HepG2 (cell line): ENCODE measurements around the gene CCNQ. TPM values are rescaled to one million over a fixed set of nuclear protein-coding genes. Genes with fewer than 3 reads are reported as not detected.

ENCODE experiments used
- AFF4 ChIP-seq: sonication (generic); formaldehyde crosslinking; IDR thresholded peaks from 2 replicates; pipeline ENCODE4 v1.4.0; 2020; ENCODE audit warnings: missing genetic modification reagents
- CREB1 ChIP-seq, 2 experiments: fragments of 450-650 bp in 1 of 2; IDR thresholded peaks; 2 replicates each; pipeline ENCODE4 v1.6.1; 2016 to 2017; ENCODE audit warnings: control low read depth in 1 of 2, mild to moderate bottlenecking in 1 of 2, missing compliant biosample characterization in 1 of 2, missing genetic modification characterization in 1 of 2
- HDAC1 ChIP-seq: sonication (generic); formaldehyde crosslinking; IDR thresholded peaks from 2 replicates; pipeline ENCODE4 v1.5.1; 2020; ENCODE audit warnings: mild to moderate bottlenecking, missing genetic modification reagents
- HMGA1 ChIP-seq: sonication (generic); formaldehyde crosslinking; conservative IDR thresholded peaks from 2 replicates; pipeline ENCODE4 v1.4.0; 2020; ENCODE audit warnings: missing genetic modification reagents
- MIER3 ChIP-seq: IDR thresholded peaks from 2 replicates; pipeline ENCODE4 v1.6.1; 2016; ENCODE audit warnings: missing compliant biosample characterization, borderline replicate concordance
- NR2F6 ChIP-seq, 2 experiments: IDR thresholded peaks; 2 replicates each; pipeline ENCODE4 v1.6.1; 2016; ENCODE audit warnings: antibody characterized with exemption in 1 of 2, mild to moderate bottlenecking in 1 of 2
- PHF20 ChIP-seq: sonication (generic); formaldehyde crosslinking; IDR thresholded peaks from 2 replicates; pipeline ENCODE4 v1.5.0; 2020; ENCODE audit warnings: mild to moderate bottlenecking, missing genetic modification reagents
- PRDM10 ChIP-seq: sonication (generic); formaldehyde crosslinking; IDR thresholded peaks from 2 replicates; pipeline ENCODE4 v1.4.0; 2020; ENCODE audit warnings: low read depth, missing genetic modification reagents
- SOX5 ChIP-seq: IDR thresholded peaks from 2 replicates; pipeline ENCODE4 v1.6.1; 2016; ENCODE audit warnings: borderline replicate concordance
- TERF1 ChIP-seq: sonication (generic); formaldehyde crosslinking; IDR thresholded peaks from 2 replicates; pipeline ENCODE4 v1.8.0; 2022; ENCODE audit warnings: mild to moderate bottlenecking, missing genetic modification reagents, moderate library complexity
- ZBTB49 ChIP-seq: sonication (generic); formaldehyde crosslinking; IDR thresholded peaks from 2 replicates; pipeline ENCODE4 v1.4.0; 2020; ENCODE audit warnings: missing genetic modification reagents, borderline replicate concordance
- ZFP36L2 ChIP-seq: sonication (generic); formaldehyde crosslinking; IDR thresholded peaks from 2 replicates; pipeline ENCODE4 v1.4.0; 2020; ENCODE audit warnings: missing genetic modification reagents
- ZFX ChIP-seq: sonication (generic); formaldehyde crosslinking; IDR thresholded peaks from 2 replicates; pipeline ENCODE4 v1.4.0; 2020; ENCODE audit warnings: mild to moderate bottlenecking, low read depth, missing genetic modification reagents, moderate library complexity
- ZNF205 ChIP-seq: IDR thresholded peaks from 2 replicates; pipeline ENCODE4 v1.6.1; 2018; ENCODE audit warnings: missing biosample characterization, missing genetic modification reagents
- ZNF567 ChIP-seq: sonication (generic); formaldehyde crosslinking; IDR thresholded peaks from 2 replicates; pipeline ENCODE4 v1.8.1; 2023; ENCODE audit warnings: mild to moderate bottlenecking, missing genetic modification reagents, borderline replicate concordance
- ZNF713 ChIP-seq: sonication (generic); formaldehyde crosslinking; IDR thresholded peaks from 2 replicates; pipeline ENCODE4 v1.4.0; 2020; ENCODE audit warnings: mild to moderate bottlenecking, missing genetic modification reagents
- polyA plus RNA-seq, 8 experiments: library from polyadenylated mRNA; depleted of rRNA in 3 of 8; stranded (reverse) in 7 of 8; unstranded in 1 of 8; fragments of >200 nt; fragmentation: Illumina TruSeq in 4 of 8; extraction: Trizol in 4 of 8; gene quantifications; 2 replicates each; pipeline versions ENCODE4 v1.2.1 to v1.2.3, GENCODE V29; 2011 to 2016; ENCODE audit warnings: low read depth in 4 of 8, missing spikeins in 1 of 8, mixed read lengths in 1 of 8; ENCODE audit not compliant: insufficient read depth in 1 of 8
- total RNA-seq, 5 experiments: library from RNA; depleted of rRNA; stranded (reverse); fragments of >200 nt; fragmentation: Illumina TruSeq; extraction: Trizol; gene quantifications; 2 replicates each; pipeline ENCODE4 v1.2.3, GENCODE V29; 2016; ENCODE audit warnings: low read depth in 1 of 5
- TF ChIP-seq, protein P1 (sequence below): sonication (generic); formaldehyde crosslinking; IDR thresholded peaks from 2 replicates; pipeline ENCODE4 v1.5.0; 2020; ENCODE audit warnings: missing genetic modification reagents

The CCNQ gene
- total and polyA plus RNA-seq, 2 of the 13 experiments (the other 11 are each of a cell fraction or from before 2014, with no cell fraction given): 15.0 to 25.5 TPM

DNA sequence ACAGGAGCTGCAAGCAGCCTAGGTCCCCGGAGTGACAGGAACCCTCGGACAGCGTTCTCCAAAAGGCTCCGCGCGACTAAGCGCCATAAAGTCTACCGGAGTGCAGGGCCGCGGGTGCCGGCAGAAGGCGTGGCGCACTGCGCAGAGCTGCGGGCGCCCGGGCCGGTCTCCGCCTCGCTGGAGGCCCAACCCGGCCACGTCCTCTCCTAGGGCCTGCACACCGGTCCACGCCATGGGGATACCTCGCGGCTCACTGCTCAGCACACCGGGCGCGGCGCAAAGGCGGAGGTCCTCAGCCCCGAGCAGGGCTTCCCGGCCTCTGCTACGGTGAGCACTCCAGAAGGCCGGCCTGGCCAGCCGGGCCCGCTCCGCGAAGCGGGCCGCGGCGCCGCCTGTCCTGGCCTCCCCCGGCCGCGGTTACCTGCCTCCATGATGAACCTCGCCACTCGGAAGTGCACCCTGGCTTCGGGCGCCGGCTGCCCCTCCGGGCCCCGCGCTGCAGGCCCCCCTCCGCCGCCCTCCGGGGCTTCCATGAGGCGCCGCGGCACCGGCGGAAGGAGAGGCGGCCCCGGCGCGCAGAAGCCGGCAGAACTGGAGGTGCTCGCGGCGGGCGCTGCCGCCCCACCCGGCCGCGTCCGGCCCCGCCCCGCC is at the start of gene CCNQ (continued):
- TF ChIP-seq PHF20 (CRISPR knock-in tag) (no peak), ZBTB49 (CRISPR knock-in tag) (no peak), HMGA1 (no peak), NR2F6 (IDR thresholded peaks at IDR 0.05) (no peak), NR2F6 (CRISPR knock-in tag; IDR thresholded peaks at IDR 0.05) (no peak), MIER3 (CRISPR knock-in tag) (no peak), ZFX (CRISPR knock-in tag) (peak; percentile 71), AFF4 (CRISPR knock-in tag) (no peak), PRDM10 (no peak), TERF1 (CRISPR knock-in tag) (no peak), ZNF205 (CRISPR knock-in tag) (no peak), ZNF567 (CRISPR knock-in tag) (no peak), HDAC1 (CRISPR knock-in tag) (peak; percentile 16; the same call in 1 of the 2 replicates), ZFP36L2 (no peak), ZNF713 (CRISPR knock-in tag) (no peak), SOX5 (CRISPR knock-in tag) (no peak), CREB1 (IDR thresholded peaks at IDR 0.05) (no peak), CREB1 (CRISPR knock-in tag; IDR thresholded peaks at IDR 0.05) (no peak)
- TF ChIP-seq, protein P1, sequence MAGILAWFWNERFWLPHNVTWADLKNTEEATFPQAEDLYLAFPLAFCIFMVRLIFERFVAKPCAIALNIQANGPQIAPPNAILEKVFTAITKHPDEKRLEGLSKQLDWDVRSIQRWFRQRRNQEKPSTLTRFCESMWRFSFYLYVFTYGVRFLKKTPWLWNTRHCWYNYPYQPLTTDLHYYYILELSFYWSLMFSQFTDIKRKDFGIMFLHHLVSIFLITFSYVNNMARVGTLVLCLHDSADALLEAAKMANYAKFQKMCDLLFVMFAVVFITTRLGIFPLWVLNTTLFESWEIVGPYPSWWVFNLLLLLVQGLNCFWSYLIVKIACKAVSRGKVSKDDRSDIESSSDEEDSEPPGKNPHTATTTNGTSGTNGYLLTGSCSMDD (CRISPR knock-in tag): no peak
